HEK293T (cell line): ENCODE data around the gene ANTXR1.

Experiments used
- ARNT ChIP-seq: fragments of 450-650 bp; IDR thresholded peaks from 2 replicates; pipeline ENCODE4 v1.6.1; 2017; ENCODE audit warnings: mild to moderate bottlenecking
- BHLHE40 ChIP-seq: fragments of 450-650 bp; IDR thresholded peaks from 2 replicates; pipeline ENCODE4 v1.6.1; 2016; ENCODE audit warnings: mild to moderate bottlenecking, moderate library complexity, borderline replicate concordance
- FOXA1 ChIP-seq: fragments of 450-650 bp; IDR thresholded peaks from 2 replicates; pipeline ENCODE4 v1.6.1; 2016; ENCODE audit warnings: mild to moderate bottlenecking
- FOXK2 ChIP-seq: fragments of 450-650 bp; IDR thresholded peaks from 2 replicates; pipeline ENCODE4 v1.6.1; 2016; ENCODE audit warnings: mild to moderate bottlenecking
- SUZ12 ChIP-seq: fragments of 450-650 bp; IDR thresholded peaks from 2 replicates; pipeline ENCODE4 v1.6.1; 2016; ENCODE audit warnings: mild to moderate bottlenecking

- TF ChIP-seq FOXK2 = no peak
- TF ChIP-seq FOXA1 = no peak
- no peak for TF ChIP-seq ARNT
- no peak for TF ChIP-seq SUZ12
- no peak for TF ChIP-seq BHLHE40
These were observed 69.5 kb downstream of the ANTXR1 start for GRCh38 chr2:69082430-69082997.
